Measurements from ENCODE around the gene S100A16.
A peak's percentile ranks its signal among the peaks of the same experiment; 100 is the strongest.

S100A16 gene

GRCh38 chr1:153617663-153618062 lies 4.7 kb upstream of the S100A16 start:
- H3K4me3 ChIP-seq (ENCODE audit: low read depth, low read length) = no peak overlapping the region
- DNase-seq (ENCODE audit: low read depth) = peak; percentile 58
- TF ChIP-seq POLR2A (IDR thresholded peaks at IDR 0.05; ENCODE audit: extremely low read depth, insufficient read length) (no peak), CTCF (IDR thresholded peaks at IDR 0.05; ENCODE audit: low read depth, low read length) (peak; percentile 32)

- H3K4me3 ChIP-seq (ENCODE audit: low read depth, low read length) = no peak overlapping the region
- TF ChIP-seq, protein P1, sequence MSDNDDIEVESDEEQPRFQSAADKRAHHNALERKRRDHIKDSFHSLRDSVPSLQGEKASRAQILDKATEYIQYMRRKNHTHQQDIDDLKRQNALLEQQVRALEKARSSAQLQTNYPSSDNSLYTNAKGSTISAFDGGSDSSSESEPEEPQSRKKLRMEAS (IDR thresholded peaks at IDR 0.05; ENCODE audit: low read depth, low read length) = no peak
- TF ChIP-seq MYC (IDR thresholded peaks at IDR 0.05; ENCODE audit: low read depth, low read length) (no peak), CTCF (IDR thresholded peaks at IDR 0.05; ENCODE audit: low read depth, low read length) (no peak), POLR2A (IDR thresholded peaks at IDR 0.05; ENCODE audit: extremely low read depth, insufficient read length) (no peak)
- DNase-seq (ENCODE audit: low read depth) = no peak
Observed at GRCh38 chr1:153616917-153617311, 4.0 kb upstream of the S100A16 start.

DNA sequence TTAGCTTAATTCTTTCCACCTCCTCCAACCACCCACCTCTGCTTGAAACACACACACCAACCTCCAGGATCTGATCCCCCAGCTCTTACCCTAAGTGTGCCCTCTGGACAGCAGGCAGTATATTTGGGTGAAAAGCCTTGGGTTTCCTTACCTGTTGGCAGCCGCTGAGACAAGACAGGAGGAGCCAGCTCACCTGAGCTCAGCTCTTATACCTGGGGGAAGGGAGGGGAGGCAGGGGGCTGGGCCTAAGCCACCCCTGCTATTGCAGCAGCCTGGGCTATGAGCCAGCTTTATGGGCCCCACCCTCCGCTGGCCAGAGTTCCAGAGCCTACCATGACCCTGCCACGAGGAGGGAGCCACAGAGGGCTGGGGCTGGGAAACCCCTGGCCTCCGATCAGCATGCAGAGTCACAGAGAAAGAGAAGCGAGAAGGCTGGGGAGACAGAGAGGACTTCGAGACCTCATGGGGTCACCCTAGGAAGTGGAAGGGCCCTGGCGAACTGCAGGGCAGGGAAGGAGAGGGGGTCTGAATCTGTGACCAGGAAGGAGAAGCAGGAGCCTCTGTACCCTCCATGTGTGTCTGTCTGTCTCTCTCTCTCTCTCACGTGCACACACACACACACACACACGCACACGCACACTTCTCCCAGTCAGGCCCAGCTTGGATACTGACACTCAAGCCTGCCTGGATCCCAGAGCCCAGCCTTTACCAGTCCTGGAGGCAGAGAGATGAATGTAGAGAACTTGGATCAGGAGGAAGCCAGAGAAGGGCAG lies 3.4 kb upstream of the S100A16 start, which contains the start of gene S100A14:
S100A14 (minus strand) TSS at position 182 of the 773 bp plus-strand sequence. CDS start 467 bp downstream, outside the sequence.
- no peak for DNase-seq (ENCODE audit: low read depth)
- no peak within 1 kb of the TSS for H3K4me3 ChIP-seq (ENCODE audit: low read depth, low read length)
- TF ChIP-seq POLR2A (IDR thresholded peaks at IDR 0.05; ENCODE audit: extremely low read depth, insufficient read length) (no peak), MYC (IDR thresholded peaks at IDR 0.05; ENCODE audit: low read depth, low read length) (no peak), CTCF (IDR thresholded peaks at IDR 0.05; ENCODE audit: low read depth, low read length) (no peak)
- TF ChIP-seq, protein P1 (IDR thresholded peaks at IDR 0.05; ENCODE audit: low read depth, low read length) = no peak

- TF ChIP-seq POLR2A (IDR thresholded peaks at IDR 0.05; ENCODE audit: extremely low read depth, insufficient read length) = no peak
- TF ChIP-seq, protein P1 (IDR thresholded peaks at IDR 0.05; ENCODE audit: low read depth, low read length) = no peak
- TF ChIP-seq MYC (IDR thresholded peaks at IDR 0.05; ENCODE audit: low read depth, low read length) = no peak
- TF ChIP-seq CTCF (IDR thresholded peaks at IDR 0.05; ENCODE audit: low read depth, low read length) = no peak
Observed at GRCh38 chr1:153615406-153615805, 2.5 kb upstream of the S100A16 start.

DNA sequence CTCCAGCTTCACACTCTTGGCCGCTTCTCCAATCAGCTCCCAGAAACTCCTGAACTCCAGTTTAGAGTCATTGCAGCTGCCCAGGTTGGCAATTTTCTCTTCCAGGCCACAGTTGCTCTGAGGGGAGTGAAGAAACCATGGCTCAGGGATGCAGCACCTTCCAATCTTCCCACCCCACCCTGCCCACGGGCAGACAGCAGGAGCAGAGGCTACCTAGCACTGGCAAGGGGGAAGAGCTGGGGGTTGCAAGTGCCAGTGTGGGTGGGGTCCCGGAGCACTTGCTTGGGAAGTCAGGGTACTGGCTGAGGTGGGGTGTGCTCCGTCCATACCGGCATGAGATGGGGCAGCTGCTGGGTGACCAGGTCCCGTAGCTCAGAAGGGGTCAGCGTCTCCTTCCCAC lies 2.0 kb upstream of the S100A16 start:
- no peak for TF ChIP-seq MYC (IDR thresholded peaks at IDR 0.05; ENCODE audit: low read depth, low read length)
- TF ChIP-seq CTCF (IDR thresholded peaks at IDR 0.05; ENCODE audit: low read depth, low read length) = no peak
- no peak for TF ChIP-seq POLR2A (IDR thresholded peaks at IDR 0.05; ENCODE audit: extremely low read depth, insufficient read length)
- TF ChIP-seq, protein P1 (IDR thresholded peaks at IDR 0.05; ENCODE audit: low read depth, low read length) = no peak
- DNase-seq (ENCODE audit: low read depth) = no peak
- H3K4me3 ChIP-seq (ENCODE audit: low read depth, low read length) = no peak overlapping the region

More at GRCh38 chr1:153615406-153615805, 2.5 kb upstream of the S100A16 start:
- DNase-seq (ENCODE audit: low read depth) = no peak
- H3K4me3 ChIP-seq (ENCODE audit: low read depth, low read length) = no peak overlapping the region
